WTC11 (cell line): ENCODE measurements around the gene AADAC. TPM values are rescaled to one million over a fixed set of nuclear protein-coding genes. Genes with fewer than 3 reads are reported as not detected.

ENCODE experiments used
- ATAC-seq: fragments of 200-7000 bp; cut with Tn5 transposase; 2 replicates; pipeline ENCODE4 v1.10.0; 2021; ENCODE audit warnings: mild to moderate bottlenecking, moderate library complexity
- CTCF ChIA-PET: fragments of 300-600 bp; sonication (Branson Sonifier 250); formaldehyde crosslinking; loops from one replicate; lab custom pipeline; 2021; ENCODE audit warnings: antibody characterized with exemption; lab: Charles Lee
- POLR2A ChIA-PET: fragments of 350-600 bp; sonication (Branson Sonifier 250); formaldehyde crosslinking; loops from one replicate; lab custom pipeline; 2021; ENCODE audit warnings: antibody characterized with exemption; lab: Charles Lee
- DNase-seq: peaks from one replicate; pipeline ENCODE4 v3.0.0; 2021; ENCODE audit warnings: low spot score
- H3K27ac Mint-ChIP-seq: 2 replicates; pipeline ENCODE4 v1.8.0; 2021; ENCODE audit warnings: mixed read lengths
- H3K27me3 Mint-ChIP-seq: 2 replicates; pipeline ENCODE4 v1.8.0; 2021; ENCODE audit warnings: low read depth, mild to moderate bottlenecking, moderate library complexity, mixed read lengths
- H3K36me3 Mint-ChIP-seq: 2 replicates; pipeline ENCODE4 v1.8.0; 2021; ENCODE audit warnings: mixed read lengths
- H3K4me1 Mint-ChIP-seq: 2 replicates; pipeline ENCODE4 v1.8.0; 2022; ENCODE audit warnings: mixed read lengths
- H3K4me3 Mint-ChIP-seq: 2 replicates; pipeline ENCODE4 v1.8.0; 2021; ENCODE audit warnings: mild to moderate bottlenecking, moderate library complexity, mixed read lengths
- H3K9me3 Mint-ChIP-seq: 2 replicates; pipeline ENCODE4 v1.8.0; 2021; ENCODE audit warnings: mixed read lengths
- ARID4B ChIP-seq: sonication (generic); formaldehyde crosslinking; IDR thresholded peaks from 2 replicates; pipeline ENCODE4 v1.8.0; 2023; ENCODE audit warnings: missing genetic modification reagents, mild to moderate bottlenecking, borderline replicate concordance
- E2F4 ChIP-seq: sonication (generic); formaldehyde crosslinking; IDR thresholded peaks from 2 replicates; pipeline ENCODE4 v1.8.1; 2022; ENCODE audit warnings: low read depth, mild to moderate bottlenecking, moderate library complexity, missing genetic modification reagents, borderline replicate concordance
- FOXP4 ChIP-seq: sonication (generic); formaldehyde crosslinking; IDR thresholded peaks from 2 replicates; pipeline ENCODE4 v1.8.0; 2022; ENCODE audit warnings: mild to moderate bottlenecking, missing genetic modification reagents
- GABPB1 ChIP-seq: sonication (generic); formaldehyde crosslinking; IDR thresholded peaks from 2 replicates; pipeline ENCODE4 v1.8.1; 2023; ENCODE audit warnings: mild to moderate bottlenecking, missing genetic modification reagents
- IRF1 ChIP-seq: sonication (generic); formaldehyde crosslinking; IDR thresholded peaks from 2 replicates; pipeline ENCODE4 v1.8.0; 2023; ENCODE audit warnings: missing genetic modification reagents
- KAT7 ChIP-seq: sonication (generic); formaldehyde crosslinking; IDR thresholded peaks from 2 replicates; pipeline ENCODE4 v1.8.1; 2023; ENCODE audit warnings: missing genetic modification reagents, mild to moderate bottlenecking, borderline replicate concordance
- MAX ChIP-seq: sonication (generic); formaldehyde crosslinking; IDR thresholded peaks from 2 replicates; pipeline ENCODE4 v1.8.0; 2022; ENCODE audit warnings: mild to moderate bottlenecking, missing genetic modification reagents
- NR3C1 ChIP-seq: sonication (generic); formaldehyde crosslinking; conservative IDR thresholded peaks from 2 replicates; pipeline ENCODE4 v1.8.1; 2023; ENCODE audit warnings: low read depth, mild to moderate bottlenecking, missing genetic modification reagents
- OVOL2 ChIP-seq: fragments of 250-450 bp; sonication (Bioruptor Pico); IDR thresholded peaks from 2 replicates; pipeline ENCODE4 v1.9.0; 2021; ENCODE audit warnings: mild to moderate bottlenecking, borderline replicate concordance
- RELA ChIP-seq: sonication (generic); formaldehyde crosslinking; IDR thresholded peaks from 2 replicates; pipeline ENCODE4 v1.8.1; 2022; ENCODE audit warnings: missing genetic modification reagents, mild to moderate bottlenecking, borderline replicate concordance
- SP1 ChIP-seq: sonication (generic); formaldehyde crosslinking; conservative IDR thresholded peaks from 2 replicates; pipeline ENCODE4 v1.8.1; 2022; ENCODE audit warnings: missing genetic modification reagents
- TP53 ChIP-seq: sonication (generic); formaldehyde crosslinking; IDR thresholded peaks from 2 replicates; pipeline ENCODE4 v1.8.1; 2023; ENCODE audit warnings: mild to moderate bottlenecking, missing genetic modification reagents
- ZNF281 ChIP-seq: sonication (generic); formaldehyde crosslinking; IDR thresholded peaks from 2 replicates; pipeline ENCODE4 v1.8.0; 2023; ENCODE audit warnings: mild to moderate bottlenecking, missing genetic modification reagents
- ZNF416 ChIP-seq: fragments of 250-450 bp; sonication (Bioruptor Pico); IDR thresholded peaks from 2 replicates; pipeline ENCODE4 v1.9.0; 2021; ENCODE audit warnings: mild to moderate bottlenecking, inconsistent platforms
- total RNA-seq: library from RNA; stranded (reverse); gene quantifications from 3 replicates; pipeline ENCODE4 v1.2.3, GENCODE V29; 2021

Gene AADAC
- total RNA-seq, 1 experiment from 2014 or later = 0.11 TPM

- TF ChIP-seq OVOL2 (CRISPR knock-in tag) = no peak
- TF ChIP-seq E2F4 (CRISPR knock-in tag) = no peak
- no peak for TF ChIP-seq ZNF281 (CRISPR knock-in tag)
These were observed 38.3 kb downstream of the AADAC start (continued) for GRCh38 chr3:151852074-151852811.

- no peaks in the 10 kb centered on the region for H3K27me3 Mint-ChIP-seq
- no peak overlapping the region for H3K27ac Mint-ChIP-seq
- CTCF ChIA-PET = no interaction called here
- no peak for TF ChIP-seq GABPB1 (CRISPR knock-in tag)
- no peak for TF ChIP-seq SP1 (CRISPR knock-in tag)
- no peak for TF ChIP-seq FOXP4 (CRISPR knock-in tag)
- TF ChIP-seq MAX (CRISPR knock-in tag) = no peak
- no peak for TF ChIP-seq ZNF416 (CRISPR knock-in tag)
- no peak for TF ChIP-seq RELA (CRISPR knock-in tag)
- no peak for TF ChIP-seq TP53
- no peak for TF ChIP-seq ARID4B (CRISPR knock-in tag)
- no peak for TF ChIP-seq IRF1 (CRISPR knock-in tag)
- TF ChIP-seq NR3C1 = no peak
- no peak for TF ChIP-seq KAT7 (CRISPR knock-in tag)
- TF ChIP-seq, all 79 proteins: peak for 0
- Mint-ChIP-seq H3K4me3 (no peak overlapping the region), H3K36me3 (no peaks in the 10 kb centered on the region; the same call in 1 of the 2 replicates), H3K4me1 (no peaks in the 10 kb centered on the region), H3K9me3 (peaks cover 11% of the 10 kb centered on the region)
- POLR2A ChIA-PET = no interaction called here
- DNase-seq = no peak
- ATAC-seq = no peak
These were observed 42.2 kb downstream of the AADAC start for GRCh38 chr3:151856118-151856517.
